Posterior vena cava (tissue), 2 donors: Measurements from ENCODE around the gene ZNF219. TPM values are rescaled to one million over a fixed set of nuclear protein-coding genes. Genes with fewer than 3 reads are reported as not detected.

Experiments used
- DNase-seq: peaks from one replicate; pipeline ENCODE4 v3.0.0-alpha.2; 2020; ENCODE audit warnings: low spot score
- intact Hi-C, 2 donors: fragments of 100-400 bp; cut with DNase I; formaldehyde crosslinking; loops; one replicate each; pipeline versions ENCODE4 v1.14.1 to v1.14.2; 2022 to 2023
- long read RNA-seq, 2 donors: library from polyadenylated mRNA; unstranded; transcript quantifications; one replicate each; pipeline ENCODE4 v2.0.0, GENCODE V29; 2020 to 2021
- total RNA-seq, 2 donors: library from RNA; stranded (reverse); fragmentation: NEBNext Ultra II Directional; extraction: Animal tissue kit (Norgen Biotek cat#: 25700); gene quantifications; one replicate each; pipeline ENCODE4 v1.2.1, GENCODE V29; 2021
- donor health status: DM: yes; HTN: yes; CAD: no.
- donor health status: DM: yes; HTN: yes; CAD: no.

The ZNF219 gene
- 10 to 100 TPM; 27.0 to 37.6 TPM for total RNA-seq
- long read RNA-seq, donor 1, partial matches to known transcripts = 58 of 62 reads
- long read RNA-seq, donor 1, other reads (novel, unspliced or antisense) = 4 of 62 reads
- long read RNA-seq, donor 2, partial matches to known transcripts = 154 of 164 reads
- long read RNA-seq, donor 2, other reads (novel, unspliced or antisense) = 6 of 164 reads

DNA sequence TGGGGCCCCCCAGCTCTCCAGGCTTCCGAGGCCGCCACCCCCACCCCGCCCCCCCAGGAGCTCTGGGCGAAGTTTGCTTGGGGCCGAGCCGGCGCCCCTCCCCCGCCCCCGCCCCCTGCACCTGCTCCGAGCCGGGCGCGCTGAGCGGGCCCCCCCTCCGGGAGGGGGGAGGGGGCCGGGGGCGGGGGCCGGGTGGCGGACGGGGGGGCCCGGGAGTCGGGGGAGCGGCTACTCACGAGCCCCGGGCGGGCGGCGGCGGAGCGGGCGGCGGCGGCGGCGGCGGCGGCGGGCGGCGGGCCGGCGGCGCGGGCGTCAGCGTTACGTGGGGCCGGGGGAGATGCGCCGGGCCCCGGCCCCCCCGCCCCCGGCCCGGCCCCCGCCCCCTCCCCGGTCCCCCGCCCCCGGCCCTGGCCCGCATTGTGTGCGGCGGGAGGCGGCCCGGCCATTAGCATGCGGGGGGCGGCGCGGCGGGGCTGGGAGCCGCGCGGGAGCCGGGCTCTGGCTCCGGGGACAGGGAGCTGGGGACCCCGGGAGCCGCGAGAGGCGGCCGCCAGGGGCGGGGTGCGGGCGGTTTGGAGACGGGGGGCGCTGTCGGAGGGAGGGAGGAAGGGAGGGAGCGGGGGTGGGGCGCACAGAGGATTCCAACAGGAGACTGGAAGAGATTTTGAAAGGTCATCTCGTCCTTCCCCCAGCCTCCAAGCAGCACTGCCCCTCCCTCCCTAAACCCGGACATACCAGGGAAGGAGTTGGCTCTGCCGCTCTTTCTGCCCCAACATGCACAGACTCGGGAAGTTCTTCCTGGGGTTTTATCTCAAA, at the start of gene ZNF219:
Gene ZNF219 (minus strand): TSS at position 580 of the 816 bp plus-strand sequence. CDS start 5,064 bp downstream, outside the sequence.
- intact Hi-C loops = no loop called here
- no peak for DNase-seq

GRCh38 chr14:21145437-21145836, 47.0 kb upstream of the ZNF219 start:
- intact Hi-C loops = no loop called here
- no peak for DNase-seq

GRCh38 chr14:21142357-21142756, 43.9 kb upstream of the ZNF219 start:
- intact Hi-C loops = no loop called here
- DNase-seq = no peak

- intact Hi-C loops = no loop called here
- DNase-seq = no peak
Measured at GRCh38 chr14:21136024-21136423, 37.6 kb upstream of the ZNF219 start.

DNA sequence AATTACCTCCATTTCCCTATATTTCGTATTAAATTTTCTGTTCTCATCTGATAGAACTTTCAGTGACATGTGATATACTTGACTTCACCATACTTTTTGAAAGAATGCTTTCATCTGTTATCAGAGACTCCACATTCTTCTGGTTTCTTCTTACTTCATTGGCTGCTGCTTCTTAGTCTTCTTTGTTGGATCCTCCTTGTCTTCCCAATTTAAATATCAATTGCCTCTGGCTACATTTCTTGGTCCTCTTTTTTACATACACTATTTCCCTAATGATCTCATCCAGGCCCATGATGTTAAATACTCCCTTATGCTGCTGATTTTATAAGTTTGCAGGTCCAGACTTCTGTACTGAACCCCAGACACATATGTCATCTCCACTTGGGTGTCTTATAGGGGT, 35.4 kb upstream of the ZNF219 start:
- no peak for DNase-seq
- intact Hi-C loops = no loop called here

GRCh38 chr14:21123429-21123828, 25.0 kb upstream of the ZNF219 start:
- intact Hi-C loops = no loop called here
- no peak for DNase-seq

GRCh38 chr14:21121122-21121521, 22.7 kb upstream of the ZNF219 start:
- no peak for DNase-seq
- intact Hi-C loops = no loop called here

GRCh38 chr14:21120686-21121085, 22.2 kb upstream of the ZNF219 start:
- intact Hi-C loops = no loop called here
- no peak for DNase-seq

DNA sequence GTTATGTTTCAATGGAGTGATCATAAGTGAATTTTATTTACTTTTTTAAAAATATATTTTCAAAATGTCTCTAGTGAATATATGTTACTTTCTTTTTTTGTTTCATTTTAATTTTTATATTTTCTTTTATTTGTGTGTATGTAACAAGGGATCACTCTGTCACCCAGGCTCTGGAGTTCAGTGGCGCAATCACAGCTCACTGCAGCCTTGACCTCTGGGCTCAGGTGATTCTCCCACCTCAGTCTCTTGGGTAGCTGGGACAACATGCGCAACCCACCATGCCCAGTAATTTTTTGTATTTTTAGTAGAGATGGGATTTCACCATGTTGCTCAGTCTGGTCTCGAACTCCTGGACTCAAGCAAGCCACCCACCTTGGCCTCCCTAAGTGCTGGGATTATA, 20.5 kb upstream of the ZNF219 start:
- no peak for DNase-seq
- intact Hi-C loops = no loop called here

DNA sequence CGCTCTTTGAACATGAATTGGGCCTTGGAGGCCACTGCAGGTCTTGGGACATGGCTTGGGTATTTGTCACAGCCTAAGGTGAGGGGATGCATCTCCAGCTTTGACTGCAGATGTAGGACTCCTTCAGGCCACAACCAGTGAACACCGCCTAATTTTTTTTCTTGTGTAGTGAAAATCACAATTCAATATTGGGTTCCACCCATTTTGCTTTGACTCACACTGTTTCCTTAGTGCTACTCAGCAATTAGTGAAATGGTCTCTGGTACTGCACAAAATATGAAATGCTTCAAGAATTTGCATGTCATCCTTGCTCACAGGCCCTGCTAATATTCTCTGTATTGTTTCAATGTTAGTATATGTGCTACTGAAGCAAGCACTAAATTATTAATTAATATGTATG, 14.9 kb upstream of the ZNF219 start:
- no peak for DNase-seq
- intact Hi-C loops = no loop called here

- intact Hi-C loops = no loop called here
- DNase-seq = no peak
Measured at GRCh38 chr14:21112255-21112654, 13.8 kb upstream of the ZNF219 start.

- no peak for DNase-seq
- intact Hi-C loops = loop anchor here (5.0 kb wide), 2 partner anchors 37 to 42 kb away; partner anchors contain the start of gene ARHGEF40 (in 1 of the 2)
Measured at GRCh38 chr14:21109377-21110138, 11.1 kb upstream of the ZNF219 start.

DNA sequence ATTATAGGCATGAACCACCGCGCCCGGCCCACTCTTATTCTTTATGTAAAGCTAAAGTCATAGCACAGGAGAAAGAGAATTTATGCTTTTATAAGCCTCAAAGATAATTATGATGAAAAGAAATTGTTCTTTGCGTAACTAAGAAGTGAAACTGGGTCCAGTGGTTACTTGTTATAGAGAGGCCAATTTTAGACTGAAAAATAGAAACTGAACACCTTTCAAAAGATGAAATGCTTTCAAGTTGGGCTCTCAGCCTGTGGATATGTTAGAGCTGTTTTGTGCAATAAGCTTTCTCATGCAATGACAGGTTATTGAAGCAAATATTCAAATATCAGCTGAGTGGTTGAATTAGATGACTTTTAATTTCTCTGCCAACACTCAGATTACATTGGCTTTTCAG, 10.3 kb upstream of the ZNF219 start:
- intact Hi-C loops = loop anchor here (5.0 kb wide), 2 partner anchors 36 to 41 kb away; partner anchors contain the start of gene ARHGEF40 (in 1 of the 2)
- DNase-seq = no peak

DNA sequence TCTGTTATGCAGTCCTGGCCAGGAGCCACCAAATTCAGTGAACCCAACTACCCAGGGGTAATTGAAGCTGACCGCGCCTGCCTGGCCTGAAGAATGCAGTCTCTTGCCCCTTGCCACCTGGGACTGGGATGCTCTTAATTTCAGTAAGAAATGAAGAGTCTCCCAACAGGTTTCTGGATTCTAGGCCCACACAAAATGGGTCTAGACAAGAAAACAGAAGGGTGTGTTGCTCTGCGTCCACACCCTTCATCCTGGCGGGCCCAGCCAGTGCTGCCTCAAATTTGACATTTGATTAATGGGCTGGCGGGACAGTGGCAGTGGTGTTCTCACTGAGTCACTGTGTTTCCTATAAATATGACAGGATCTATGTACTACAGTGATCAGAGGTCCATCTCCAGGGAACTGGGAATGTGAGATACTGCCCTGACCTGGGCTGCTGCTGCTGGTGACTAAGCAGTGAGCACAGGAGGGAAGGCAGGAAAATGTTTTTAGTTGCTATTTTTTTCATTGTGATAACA, 8.9 kb upstream of the ZNF219 start:
- intact Hi-C loops = loop anchor here (5.0 kb wide), 2 partner anchors 35 to 40 kb away; partner anchors contain the start of gene ARHGEF40 (in 1 of the 2)
- peak; percentile 85 for DNase-seq

DNA sequence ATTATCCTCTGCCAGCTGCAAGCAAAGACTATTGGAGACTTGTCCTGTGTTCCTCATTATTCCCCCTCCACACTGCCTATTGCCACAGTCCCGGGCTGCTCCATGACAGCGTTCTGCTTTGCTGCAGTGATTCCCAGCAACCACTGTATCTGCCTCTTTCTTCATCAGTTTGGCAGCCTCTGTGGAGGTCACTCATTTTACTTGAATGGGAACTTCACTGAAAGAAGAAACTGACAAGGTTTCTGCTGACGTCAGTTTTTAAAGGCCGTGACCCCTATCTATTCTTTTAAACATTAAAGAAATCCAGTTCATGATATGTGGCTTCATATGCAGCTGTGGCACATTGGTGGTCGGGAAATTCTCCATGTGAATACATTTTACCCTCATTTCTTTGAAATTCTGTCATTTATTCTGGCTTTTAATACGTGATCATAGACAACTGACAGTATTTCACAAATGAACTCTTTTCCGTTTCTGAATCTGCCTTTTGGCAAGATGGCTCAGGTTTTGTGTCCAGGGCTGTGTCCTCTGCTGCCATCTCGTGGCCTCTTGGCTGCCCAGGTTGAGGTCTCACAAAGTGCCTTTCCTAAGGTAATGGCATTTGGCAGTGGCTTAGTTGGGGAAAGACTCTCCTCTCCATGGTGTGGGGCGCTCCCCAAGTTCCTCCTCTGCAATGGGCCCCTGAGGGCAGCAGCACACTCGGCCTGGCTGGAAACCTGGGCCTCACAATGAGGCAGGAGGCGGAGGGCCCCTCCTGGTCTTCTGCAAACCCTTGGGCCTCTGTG, 8.2 kb upstream of the ZNF219 start:
- peak; percentile 91 for DNase-seq
- intact Hi-C loops = loop anchor here (5.0 kb wide), 2 partner anchors 34 to 39 kb away; partner anchors contain the start of gene ARHGEF40 (in 1 of the 2)

- intact Hi-C loops = loop anchor here (5.0 kb wide), 2 partner anchors 34 to 39 kb away; partner anchors contain the start of gene ARHGEF40 (in 1 of the 2)
Measured at GRCh38 chr14:21106176-21106497, 7.7 kb upstream of the ZNF219 start.

GRCh38 chr14:21105095-21105494, 6.6 kb upstream of the ZNF219 start:
- intact Hi-C loops = loop anchor here (5.0 kb wide), 2 partner anchors 33 to 38 kb away; partner anchors contain the start of gene ARHGEF40 (in 1 of the 2)
- DNase-seq = no peak

More at GRCh38 chr14:21106176-21106497, 7.7 kb upstream of the ZNF219 start:
- no peak for DNase-seq

- DNase-seq = peak; percentile 93
- intact Hi-C loops = loop anchor here (5.0 kb wide), 2 partner anchors 32 to 37 kb away; partner anchors contain the start of gene ARHGEF40 (in 1 of the 2)
Measured at GRCh38 chr14:21104448-21105060, 6.1 kb upstream of the ZNF219 start.
